H9 (cell line): ENCODE data around the gene MED12. TPM values are rescaled to one million over a fixed set of nuclear protein-coding genes. Genes with fewer than 3 reads are reported as not detected.
A peak's percentile ranks its signal among the peaks of the same experiment; 100 is the strongest.

Experiments
- DNase-seq: peaks from one replicate; pipeline ENCODE4 v3.0.0-alpha.2; 2017
- H2AFZ ChIP-seq: one replicate; pipeline ENCODE4 v1.6.1; 2013; ENCODE audit warnings: mild to moderate bottlenecking, low read length, control low read depth, moderate library complexity
- H2AK5ac ChIP-seq: 2 replicates; pipeline ENCODE4 v1.6.1; 2013; ENCODE audit warnings: low read length, control low read depth, mixed read lengths; ENCODE audit not compliant: insufficient read length
- H2BK120ac ChIP-seq: one replicate; pipeline ENCODE4 v1.6.1; 2013; ENCODE audit warnings: low read depth, mild to moderate bottlenecking, low read length, control low read depth, inconsistent platforms; ENCODE audit not compliant: poor library complexity, severe bottlenecking
- H2BK12ac ChIP-seq: 2 replicates; pipeline ENCODE4 v1.6.1; 2013; ENCODE audit warnings: low read length, control low read depth, mixed read lengths, low read depth; ENCODE audit not compliant: insufficient read length
- H2BK15ac ChIP-seq: 2 replicates; pipeline ENCODE4 v1.6.1; 2013; ENCODE audit warnings: low read depth, low read length, control low read depth
- H2BK20ac ChIP-seq: one replicate; pipeline ENCODE4 v1.6.1; 2013; ENCODE audit warnings: low read depth, mild to moderate bottlenecking, low read length, control low read depth, inconsistent platforms; ENCODE audit not compliant: poor library complexity, severe bottlenecking
- H2BK5ac ChIP-seq: 2 replicates; pipeline ENCODE4 v1.6.1; 2013; ENCODE audit warnings: low read length, control low read depth, mixed read lengths; ENCODE audit not compliant: insufficient read length
- H3K14ac ChIP-seq: 2 replicates; pipeline ENCODE4 v1.6.1; 2013; ENCODE audit warnings: low read length, control low read depth; ENCODE audit not compliant: insufficient read depth
- H3K18ac ChIP-seq: 2 replicates; pipeline ENCODE4 v1.6.1; 2013; ENCODE audit warnings: low read depth, mild to moderate bottlenecking, mixed read lengths, low read length, control low read depth; ENCODE audit not compliant: insufficient read length
- H3K23ac ChIP-seq: 2 replicates; pipeline ENCODE4 v1.6.1; 2013; ENCODE audit warnings: low read length, control low read depth, mixed read lengths, low read depth; ENCODE audit not compliant: insufficient read length
- H3K23me2 ChIP-seq: 2 replicates; pipeline ENCODE4 v1.6.1; 2013; ENCODE audit warnings: low read depth, mild to moderate bottlenecking, mixed read lengths, low read length, control low read depth; ENCODE audit not compliant: insufficient read length, poor library complexity, severe bottlenecking
- H3K27ac ChIP-seq: 2 replicates; pipeline ENCODE4 v1.5.1; 2013; ENCODE audit warnings: low read length, control low read depth, mixed read lengths, low read depth; ENCODE audit not compliant: insufficient read length
- H3K27me3 ChIP-seq: 2 replicates; pipeline ENCODE4 v1.6.1; 2013; ENCODE audit warnings: low read length, control low read depth, inconsistent platforms; ENCODE audit not compliant: insufficient read depth
- H3K4ac ChIP-seq: 2 replicates; pipeline ENCODE4 v1.6.1; 2013; ENCODE audit warnings: low read depth, mild to moderate bottlenecking, control low read depth, inconsistent platforms, low read length, moderate library complexity
- H3K4me1 ChIP-seq: 2 replicates; pipeline ENCODE4 v1.6.1; 2013; ENCODE audit warnings: low read length, control low read depth, inconsistent platforms; ENCODE audit not compliant: insufficient read depth
- H3K4me2 ChIP-seq: 2 replicates; pipeline ENCODE4 v1.6.1; 2013; ENCODE audit warnings: low read length, control low read depth, mixed read lengths; ENCODE audit not compliant: insufficient read length, insufficient read depth
- H3K56ac ChIP-seq: 2 replicates; pipeline ENCODE4 v1.6.1; 2013; ENCODE audit warnings: low read depth, mild to moderate bottlenecking, mixed read lengths, low read length, control low read depth; ENCODE audit not compliant: insufficient read length
- H3K79me1 ChIP-seq: 2 replicates; pipeline ENCODE4 v1.6.1; 2013; ENCODE audit warnings: low read depth, mild to moderate bottlenecking, moderate library complexity, low read length, control low read depth, inconsistent platforms; ENCODE audit not compliant: insufficient read depth, poor library complexity, severe bottlenecking
- H3K79me2 ChIP-seq: 2 replicates; pipeline ENCODE4 v1.6.1; 2013; ENCODE audit warnings: low read length, control low read depth, inconsistent platforms; ENCODE audit not compliant: insufficient read depth
- H3K9ac ChIP-seq: 2 replicates; pipeline ENCODE4 v1.6.1; 2013; ENCODE audit warnings: low read length, control low read depth, mixed read lengths; ENCODE audit not compliant: insufficient read length; ENCODE audit errors: extremely low read depth
- H3K9me3 ChIP-seq: one replicate; pipeline ENCODE4 v1.6.1; 2013; ENCODE audit warnings: low read depth, low read length, inconsistent platforms; ENCODE audit not compliant: control insufficient read depth
- H3T11ph ChIP-seq: one replicate; pipeline ENCODE4 v1.6.1; 2013; ENCODE audit warnings: mild to moderate bottlenecking, low read length, control low read depth, inconsistent platforms
- H4K20me1 ChIP-seq: one replicate; pipeline ENCODE4 v1.6.1; 2013; ENCODE audit not compliant: control insufficient read depth, insufficient read length, insufficient read depth
- H4K5ac ChIP-seq: 2 replicates; pipeline ENCODE4 v1.6.1; 2013; ENCODE audit warnings: low read depth, mild to moderate bottlenecking, mixed read lengths, low read length, control low read depth; ENCODE audit not compliant: insufficient read length
- H4K8ac ChIP-seq: replicated peaks from 2 replicates; pipeline ENCODE4 v1.6.1; 2013; ENCODE audit warnings: low read length, control low read depth, mixed read lengths, low read depth; ENCODE audit not compliant: insufficient read length
- H4K91ac ChIP-seq: 2 replicates; pipeline ENCODE4 v1.6.1; 2013; ENCODE audit warnings: low read depth, mild to moderate bottlenecking, moderate library complexity, mixed read lengths, low read length, control low read depth; ENCODE audit not compliant: insufficient read length
- H3K27ac Mint-ChIP-seq, 3 experiments: 2 replicates in 2 of 3; 3 replicates in 1 of 3; pipeline ENCODE4 v1.8.0; 2020 to 2021; ENCODE audit warnings: mixed read lengths in 3 of 3, mild to moderate bottlenecking in 1 of 3, moderate library complexity in 1 of 3
- H3K27me3 Mint-ChIP-seq: 2 replicates; pipeline ENCODE4 v1.8.0; 2021; ENCODE audit warnings: low read depth, mild to moderate bottlenecking, moderate library complexity, mixed read lengths
- H3K36me3 Mint-ChIP-seq, 3 experiments: 2 replicates in 2 of 3; 3 replicates in 1 of 3; pipeline ENCODE4 v1.8.0; 2020 to 2021; ENCODE audit warnings: low read depth in 3 of 3, mixed read lengths in 3 of 3; ENCODE audit not compliant: insufficient read depth in 1 of 3
- H3K4me1 Mint-ChIP-seq, 2 experiments: 2 replicates each; pipeline ENCODE4 v1.8.0; 2020; ENCODE audit warnings: mixed read lengths in 2 of 2
- H3K4me3 Mint-ChIP-seq, 2 experiments: 2 replicates in 1 of 2; 3 replicates in 1 of 2; pipeline ENCODE4 v1.8.0; 2020 to 2021; ENCODE audit warnings: mild to moderate bottlenecking in 2 of 2, mixed read lengths in 2 of 2, moderate library complexity in 1 of 2
- H3K9me3 Mint-ChIP-seq, 2 experiments: 2 replicates in 1 of 2; 3 replicates in 1 of 2; pipeline ENCODE4 v1.8.0; 2020; ENCODE audit warnings: mild to moderate bottlenecking in 2 of 2, mixed read lengths in 2 of 2, moderate library complexity in 1 of 2
- WGBS: extraction: QIAGEN DNeasy Blood & Tissue Kit; methylation state at CpG from one replicate; pipeline ENCODE4 v1.1.7; 2013; ENCODE audit warnings: missing lambda C conversion rate, low lambda C conversion rate, mixed read lengths; ENCODE audit not compliant: insufficient read length; ENCODE audit errors: extremely low coverage; 5-methylcytosine and 5-hydroxymethylcytosine counted together
- total RNA-seq: library from RNA; stranded (reverse); gene quantifications from 2 replicates; pipeline ENCODE4 v1.2.1, GENCODE V29; 2021
- TF ChIP-seq, protein P1 (sequence below): fragments of 200-600 bp; sonication (generic); conservative IDR thresholded peaks from 3 replicates; pipeline ENCODE4 v1.8.0; 2021; ENCODE audit warnings: antibody characterized with exemption, mild to moderate bottlenecking

Gene MED12
- total RNA-seq, 1 experiment from 2014 or later = 33.0 TPM

- peak overlapping the region; percentile 50 for H3K4me2 ChIP-seq
- Mint-ChIP-seq H3K9me3 (peaks cover 48 to 55% of the 10 kb centered on the region in 2 experiments), H3K4me1 (peaks cover 3 to 4% of the 10 kb centered on the region in 2 experiments; a peak in 2 of 4 replicates)
Observed at GRCh38 chrX:71117358-71117757, 1.0 kb upstream of the MED12 start.

More at GRCh38 chrX:71117358-71117757, 1.0 kb upstream of the MED12 start:
- Histone ChIP-seq H3K9ac (no peak overlapping the region), H3K23me2 (peaks cover 2% of the 10 kb centered on the region), H3K14ac (no peak overlapping the region), H3K79me1 (no peaks in the 10 kb centered on the region), H3T11ph (no peak overlapping the region), H2BK20ac (no peak overlapping the region), H3K9me3 (peaks cover 26% of the 10 kb centered on the region), H3K27ac (no peak overlapping the region), H2BK5ac (no peak overlapping the region), H4K5ac (no peak overlapping the region), H2BK12ac (no peak overlapping the region), H3K23ac (no peak overlapping the region), H2BK120ac (no peak overlapping the region), H4K8ac (no peak overlapping the region), H3K79me2 (no peaks in the 10 kb centered on the region), H4K91ac (no peak overlapping the region), H2BK15ac (no peak overlapping the region), H4K20me1 (no peaks in the 10 kb centered on the region), H3K18ac (no peak overlapping the region), H2AK5ac (no peak overlapping the region), H3K56ac (no peak overlapping the region), H2AFZ (no peak overlapping the region), H3K4ac (no peak overlapping the region), H3K27me3 (no peaks in the 10 kb centered on the region), H3K4me1 (no peaks in the 10 kb centered on the region)
- Mint-ChIP-seq H3K27ac (no peak overlapping the region), H3K4me3 (peak overlapping the region in 1 of 2 experiments; percentile 42; a peak in 1 of 5 replicates), H3K27me3 (peaks cover 50% of the 10 kb centered on the region), H3K36me3 (peaks cover 14 to 25% (median 20%) of the 10 kb centered on the region in 3 experiments; a peak in 6 of 7 replicates)
- TF ChIP-seq, protein P1, sequence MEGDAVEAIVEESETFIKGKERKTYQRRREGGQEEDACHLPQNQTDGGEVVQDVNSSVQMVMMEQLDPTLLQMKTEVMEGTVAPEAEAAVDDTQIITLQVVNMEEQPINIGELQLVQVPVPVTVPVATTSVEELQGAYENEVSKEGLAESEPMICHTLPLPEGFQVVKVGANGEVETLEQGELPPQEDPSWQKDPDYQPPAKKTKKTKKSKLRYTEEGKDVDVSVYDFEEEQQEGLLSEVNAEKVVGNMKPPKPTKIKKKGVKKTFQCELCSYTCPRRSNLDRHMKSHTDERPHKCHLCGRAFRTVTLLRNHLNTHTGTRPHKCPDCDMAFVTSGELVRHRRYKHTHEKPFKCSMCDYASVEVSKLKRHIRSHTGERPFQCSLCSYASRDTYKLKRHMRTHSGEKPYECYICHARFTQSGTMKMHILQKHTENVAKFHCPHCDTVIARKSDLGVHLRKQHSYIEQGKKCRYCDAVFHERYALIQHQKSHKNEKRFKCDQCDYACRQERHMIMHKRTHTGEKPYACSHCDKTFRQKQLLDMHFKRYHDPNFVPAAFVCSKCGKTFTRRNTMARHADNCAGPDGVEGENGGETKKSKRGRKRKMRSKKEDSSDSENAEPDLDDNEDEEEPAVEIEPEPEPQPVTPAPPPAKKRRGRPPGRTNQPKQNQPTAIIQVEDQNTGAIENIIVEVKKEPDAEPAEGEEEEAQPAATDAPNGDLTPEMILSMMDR = no peak
- DNase-seq = no peak
- WGBS = no CpG with 5 or more reads among the region's 10 CpGs
